B cell (primary cell): ENCODE measurements around the gene IRGC. TPM values are rescaled to one million over a fixed set of nuclear protein-coding genes. Genes with fewer than 3 reads are reported as not detected.
A peak's percentile ranks its signal among the peaks of the same experiment; 100 is the strongest.

Source experiments
- ATAC-seq: fragments of 200-7000 bp; cut with Tn5 transposase; one replicate; pipeline ENCODE4 v1.10.0; 2021; ENCODE audit warnings: low read depth, mild to moderate bottlenecking, moderate number of reproducible peaks, moderate library complexity
- CTCF ChIA-PET: fragments of 350-600 bp; sonication (Branson Sonifier 250); formaldehyde crosslinking; loops from one replicate; lab custom pipeline; 2021; ENCODE audit warnings: antibody characterized with exemption, inconsistent platforms; lab: Charles Lee
- POLR2A ChIA-PET: fragments of 350-600 bp; sonication (Branson Sonifier 250); formaldehyde crosslinking; loops from one replicate; lab custom pipeline; 2021; ENCODE audit warnings: antibody characterized with exemption; lab: Charles Lee
- DNase-seq: peaks from one replicate; pipeline ENCODE4 v3.0.0; 2013
- H2AFZ ChIP-seq: 2 replicates; pipeline ENCODE4 v1.6.1; 2012; ENCODE audit warnings: mild to moderate bottlenecking, low read depth, low read length; ENCODE audit not compliant: insufficient read depth, poor library complexity, severe bottlenecking
- H3K27ac ChIP-seq, 2 donors: 1 replicate in 1 of 2; 2 replicates in 1 of 2; pipeline ENCODE4 v1.5.1; 2012 to 2013; ENCODE audit warnings: low read length in 2 of 2, mild to moderate bottlenecking in 2 of 2, moderate library complexity in 1 of 2
- H3K27me3 ChIP-seq, 4 experiments: fragments of 200-600 bp in 1 of 4; sonication (generic) in 1 of 4; replicated peaks in 1 of 4; 1 replicate in 2 of 4; 2 replicates in 2 of 4; pipeline versions ENCODE4 v1.6.1 to v1.7.0; 2013 to 2016; ENCODE audit warnings: low read length in 3 of 4, mild to moderate bottlenecking in 2 of 4, mixed read lengths in 1 of 4, moderate library complexity in 1 of 4; ENCODE audit not compliant: insufficient read depth in 4 of 4, control insufficient read depth in 3 of 4; ENCODE audit errors: control extremely low read depth in 1 of 4
- H3K36me3 ChIP-seq, 2 experiments: replicated peaks in 1 of 2; 1 replicate in 1 of 2; 2 replicates in 1 of 2; pipeline versions ENCODE4 v1.6.1 to v1.7.1; 2013; ENCODE audit warnings: low read length in 1 of 2; ENCODE audit not compliant: insufficient read depth in 2 of 2, control insufficient read depth in 1 of 2; ENCODE audit errors: control extremely low read depth in 1 of 2, extremely low read depth in 1 of 2
- H3K4me1 ChIP-seq, 2 donors: fragments of 200-600 bp in 1 of 2; sonication (generic) in 1 of 2; 1 replicate in 1 of 2; 2 replicates in 1 of 2; pipeline versions ENCODE4 v1.5.1 to v1.6.1; 2013 to 2017; ENCODE audit warnings: low read length in 2 of 2; ENCODE audit not compliant: control insufficient read depth in 2 of 2, insufficient read depth in 2 of 2
- H3K4me2 ChIP-seq: replicated peaks from 2 replicates; pipeline ENCODE3; 2012; ENCODE audit warnings: mild to moderate bottlenecking, low read depth, low read length; ENCODE audit not compliant: poor library complexity, severe bottlenecking
- H3K4me3 ChIP-seq, 5 experiments: fragments of 200-600 bp in 1 of 5; sonication (generic) in 1 of 5; 1 replicate in 3 of 5; 2 replicates in 2 of 5; pipeline versions ENCODE4 v1.5.1 to v1.7.0; 2011 to 2016; ENCODE audit warnings: low read length in 4 of 5, mild to moderate bottlenecking in 4 of 5, low read depth in 2 of 5, control low read depth in 1 of 5, moderate library complexity in 1 of 5; ENCODE audit not compliant: insufficient read depth in 1 of 5; ENCODE audit errors: control extremely low read depth in 1 of 5, extremely low read depth in 1 of 5
- H3K79me2 ChIP-seq: fragments of 200-600 bp; sonication (generic); one replicate; pipeline ENCODE4 v1.6.0; 2016; ENCODE audit warnings: low read length; ENCODE audit not compliant: control insufficient read depth, insufficient read depth
- H3K9ac ChIP-seq: fragments of 200-600 bp; sonication (generic); 2 replicates; pipeline ENCODE4 v1.6.1; 2017; ENCODE audit warnings: mild to moderate bottlenecking, low read length, moderate library complexity
- H3K9me3 ChIP-seq, 3 donors: one replicate each; pipeline versions ENCODE4 v1.6.1 to v1.7.1; 2013; ENCODE audit warnings: low read length in 2 of 3; ENCODE audit not compliant: control insufficient read depth in 2 of 3, insufficient read depth in 1 of 3; ENCODE audit errors: control extremely low read depth in 1 of 3
- H4K20me1 ChIP-seq: 2 replicates; pipeline ENCODE4 v1.6.0; 2012; ENCODE audit warnings: mild to moderate bottlenecking, low read length; ENCODE audit not compliant: insufficient read depth, control insufficient read depth, poor library complexity, severe bottlenecking
- H3K27ac Mint-ChIP-seq: one replicate; pipeline ENCODE4 v1.8.0; 2021; ENCODE audit warnings: mixed read lengths
- H3K27me3 Mint-ChIP-seq: one replicate; pipeline ENCODE4 v1.8.0; 2021; ENCODE audit warnings: mixed read lengths
- H3K4me1 Mint-ChIP-seq: one replicate; pipeline ENCODE4 v1.8.0; 2021; ENCODE audit warnings: mixed read lengths
- H3K4me3 Mint-ChIP-seq: one replicate; pipeline ENCODE4 v1.8.0; 2021; ENCODE audit warnings: mixed read lengths
- H3K9me3 Mint-ChIP-seq: one replicate; pipeline ENCODE4 v1.8.0; 2022; ENCODE audit warnings: mixed read lengths; ENCODE audit not compliant: insufficient read depth
- CTCF ChIP-seq: fragments of 200-600 bp; IDR thresholded peaks from one replicate; pipeline ENCODE4 v1.8.0; 2022; ENCODE audit warnings: antibody characterized with exemption, mild to moderate bottlenecking
- EZH2 ChIP-seq: IDR thresholded peaks from 2 replicates; pipeline ENCODE4 v1.6.1; 2012; ENCODE audit warnings: borderline replicate concordance, low read depth, mild to moderate bottlenecking, moderate library complexity, low read length; ENCODE audit not compliant: insufficient read depth, poor library complexity, severe bottlenecking
- WGBS: methylation state at CpG from one replicate; pipeline ENCODE4 v1.1.5; 2013; ENCODE audit warnings: missing lambda C conversion rate; ENCODE audit not compliant: insufficient coverage; 5-methylcytosine and 5-hydroxymethylcytosine counted together
- intact Hi-C: fragments of 100-400 bp; cut with micrococcal nuclease; formaldehyde crosslinking; loops from one replicate; pipeline ENCODE4 v1.10.0; 2022
- polyA plus RNA-seq: library from polyadenylated mRNA; depleted of rRNA; stranded (reverse); fragments of >200 nt; gene quantifications from 2 replicates; pipeline ENCODE4 v1.2.3, GENCODE V29; 2012
- total RNA-seq, 2 donors: library from RNA; stranded (reverse); fragments of 120-200 nt in 1 of 2; gene quantifications; 1 replicate in 1 of 2; 2 replicates in 1 of 2; pipeline versions ENCODE4 v1.2.3 to v1.2.4, GENCODE V29; 2013 to 2022

Gene IRGC
- total and polyA plus RNA-seq, 2 donors (not counting 1 experiment from before 2014, with no cell fraction given) = not detected

DNA sequence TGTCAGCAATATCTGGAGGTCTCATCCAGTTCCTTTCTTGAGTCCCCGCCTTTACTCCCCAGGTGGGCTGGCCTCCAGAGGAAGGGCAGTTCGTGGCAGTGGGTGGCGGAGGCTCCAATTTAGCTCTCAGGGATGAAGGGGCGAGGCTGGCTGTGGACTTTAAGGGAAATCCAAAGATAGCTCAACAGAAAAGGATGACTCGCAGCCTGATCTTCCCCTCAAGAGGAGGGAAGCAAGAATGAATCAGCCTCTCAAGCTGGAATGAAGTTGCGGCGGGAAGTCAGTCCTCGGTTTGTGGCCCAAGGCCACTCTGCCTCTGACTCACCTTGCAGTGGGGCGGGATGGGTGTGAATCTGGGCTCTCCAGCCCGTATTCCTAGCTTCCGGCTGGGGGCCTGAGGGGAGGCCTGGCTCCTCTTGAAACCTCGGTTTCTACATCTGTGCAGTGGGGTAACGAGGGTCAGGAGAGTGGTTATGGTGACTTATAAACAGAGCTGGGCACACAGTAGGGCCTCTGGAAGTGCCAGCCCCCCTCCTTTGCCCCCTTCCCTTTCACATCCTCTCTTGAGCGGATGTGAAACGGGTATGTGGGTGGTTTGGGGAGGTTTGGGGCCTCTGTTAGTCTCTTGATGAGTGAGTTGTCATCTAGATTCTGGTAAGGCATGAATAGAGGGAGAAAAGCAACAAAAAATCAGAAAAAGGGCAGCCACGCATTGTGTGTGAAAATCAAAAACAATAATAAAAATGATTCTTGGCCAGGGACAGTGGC, 49.4 kb downstream of the IRGC start:
- peak overlapping the region; percentile 87 for H3K27ac Mint-ChIP-seq
- peaks cover 61% of the 10 kb centered on the region for H3K4me1 Mint-ChIP-seq
- no peaks in the 10 kb centered on the region for H3K27me3 Mint-ChIP-seq
- Histone ChIP-seq H3K27me3 (no peaks in the 10 kb centered on the region), H3K79me2 (no peaks in the 10 kb centered on the region), H3K9me3 (no peaks in the 10 kb centered on the region), H3K27ac (peak overlapping the region; percentile 88 to 92), H3K4me2 (peak overlapping the region; percentile 67), H3K4me3 (peak overlapping the region in 2 of 5 experiments; percentile 23 to 34), H3K9ac (peak overlapping the region; percentile 42), H3K36me3 (peaks cover 0 to 39% of the 10 kb centered on the region in 2 experiments), H4K20me1 (peaks cover 9% of the 10 kb centered on the region), H2AFZ (no peak overlapping the region), H3K4me1 (peaks cover 42 to 57% of the 10 kb centered on the region in 2 donors)
- intact Hi-C loops = loop anchor here (1.0 kb wide), 3 partner anchors 11 to 20 kb away; partner anchors contain the start of gene SMG9
- peak overlapping the region; percentile 72 for H3K4me3 Mint-ChIP-seq
- H3K9me3 Mint-ChIP-seq = no peaks in the 10 kb centered on the region
- CTCF ChIA-PET = interaction anchor here (1.1 to 14.7 kb wide), 8 partner anchors 10 to 44 kb away, joined by 4 to 204 read pairs (median 9); partner anchors contain the start of genes KCNN4 and SMG9
- DNase-seq = peak; percentile 82
- TF ChIP-seq CTCF (no peak), EZH2 (no peak)
- POLR2A ChIA-PET = interaction anchor here (0.6 to 5.8 kb wide), 6 partner anchors 12 to 160 kb away, joined by 3 to 75 read pairs (median 4); partner anchors contain the start of genes KCNN4 and SMG9
- WGBS = 47% methylated on average over 10 of the region's 16 CpGs
- peak; percentile 86 for ATAC-seq

DNA sequence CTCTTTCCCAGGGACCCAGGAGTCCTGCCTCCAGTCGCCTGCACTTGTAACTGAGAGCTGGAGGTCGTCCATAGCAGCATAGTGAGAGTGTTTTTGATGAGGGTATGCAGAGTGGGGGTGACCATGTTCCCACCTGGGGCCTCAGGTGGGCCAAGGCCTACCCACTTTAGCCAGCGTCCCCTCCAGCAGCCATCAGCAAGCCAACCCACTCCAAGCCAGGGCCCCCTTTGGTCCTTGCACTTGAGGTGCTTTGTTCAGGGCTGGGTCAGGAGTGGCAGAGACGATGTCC, 50.8 kb downstream of the IRGC start:
- ChIA-PET CTCF (interaction anchor here (1.1 to 14.7 kb wide), 8 partner anchors 11 to 98 kb away, joined by 4 to 204 read pairs (median 8); partner anchors contain the start of genes KCNN4 and SMG9), POLR2A (interaction anchor here (5.4 to 5.8 kb wide), 2 partner anchors 12 to 13 kb away, joined by 45 to 75 read pairs; partner anchors contain the start of genes KCNN4 and SMG9)
- H3K4me2 ChIP-seq = peak overlapping the region; percentile 67
- peak overlapping the region; percentile 72 for H3K4me3 Mint-ChIP-seq
- no peaks in the 10 kb centered on the region for H3K27me3 Mint-ChIP-seq
- peaks cover 9% of the 10 kb centered on the region for H3K79me2 ChIP-seq
- H3K4me1 Mint-ChIP-seq = peaks cover 60% of the 10 kb centered on the region
- H3K27ac ChIP-seq = peak overlapping the region; percentile 88 to 92
- H3K9me3 Mint-ChIP-seq = no peaks in the 10 kb centered on the region
- intact Hi-C loops = no loop called here
- peaks cover 42 to 57% of the 10 kb centered on the region in 2 donors for H3K4me1 ChIP-seq
- DNase-seq (no peak), ATAC-seq (no peak)
- no peak overlapping the region for H3K9ac ChIP-seq
- WGBS = 97% methylated on average over 2 of the region's 4 CpGs
- H3K9me3 ChIP-seq = no peaks in the 10 kb centered on the region
- no peak overlapping the region for H3K4me3 ChIP-seq
- no peak for TF ChIP-seq CTCF
- TF ChIP-seq EZH2 = no peak
- H2AFZ ChIP-seq = no peak overlapping the region
- peaks cover 0 to 53% of the 10 kb centered on the region in 2 experiments for H3K36me3 ChIP-seq
- H3K27ac Mint-ChIP-seq = peak overlapping the region; percentile 87
- no peaks in the 10 kb centered on the region for H3K27me3 ChIP-seq
- peaks cover 14% of the 10 kb centered on the region for H4K20me1 ChIP-seq
